Stomach smooth muscle (tissue), 2 donors: ENCODE measurements around the gene SOD3.

Experiments used
- H3K27ac ChIP-seq: one replicate; pipeline ENCODE4 v1.7.0; 2013; ENCODE audit warnings: mild to moderate bottlenecking, low read length, inconsistent platforms
- H3K27me3 ChIP-seq, 2 donors: one replicate each; pipeline ENCODE4 v1.7.0; 2013; ENCODE audit warnings: low read length in 2 of 2; ENCODE audit not compliant: insufficient read depth in 2 of 2, control insufficient read depth in 1 of 2
- H3K36me3 ChIP-seq, 2 donors: one replicate each; pipeline ENCODE4 v1.7.0; 2013; ENCODE audit warnings: low read length in 2 of 2; ENCODE audit not compliant: control insufficient read depth in 2 of 2, insufficient read depth in 2 of 2
- H3K4me1 ChIP-seq: one replicate; pipeline ENCODE4 v1.7.0; 2013; ENCODE audit warnings: low read length; ENCODE audit not compliant: control insufficient read depth, insufficient read depth
- H3K4me3 ChIP-seq, 2 donors: one replicate each; pipeline ENCODE4 v1.7.0; 2013; ENCODE audit warnings: low read length in 2 of 2
- H3K9ac ChIP-seq, 2 donors: one replicate each; pipeline ENCODE4 v1.7.0; 2013; ENCODE audit warnings: low read length in 2 of 2, mild to moderate bottlenecking in 1 of 2
- H3K9me3 ChIP-seq, 2 donors: one replicate each; pipeline ENCODE4 v1.7.0; 2013; ENCODE audit warnings: low read length in 2 of 2; ENCODE audit not compliant: control insufficient read depth in 2 of 2
- donor health status: healthy.
- donor health status: Pancreatic carcinoma.

SOD3 gene

GRCh38 chr4:24805566-24805965, 10.2 kb downstream of the SOD3 start:
- Histone ChIP-seq H3K36me3 (peaks cover 3 to 7% of the 10 kb centered on the region in 2 donors), H3K9ac (no peak overlapping the region), H3K4me3 (no peak overlapping the region), H3K4me1 (peaks cover 64% of the 10 kb centered on the region), H3K9me3 (no peaks in the 10 kb centered on the region), H3K27ac (peak overlapping the region; percentile 58), H3K27me3 (no peaks in the 10 kb centered on the region)

GRCh38 chr4:24806206-24806990, 11.0 kb downstream of the SOD3 start:
- Histone ChIP-seq H3K9me3 (no peaks in the 10 kb centered on the region), H3K36me3 (peaks cover 3 to 7% of the 10 kb centered on the region in 2 donors), H3K27me3 (no peaks in the 10 kb centered on the region), H3K4me1 (peaks cover 55% of the 10 kb centered on the region), H3K27ac (peak overlapping the region; percentile 53), H3K4me3 (no peak overlapping the region), H3K9ac (no peak overlapping the region)

GRCh38 chr4:24807611-24808010, 12.2 kb downstream of the SOD3 start:
- H3K4me1 ChIP-seq: peaks cover 44% of the 10 kb centered on the region
- no peaks in the 10 kb centered on the region for H3K27me3 ChIP-seq
- peaks cover 0 to 5% of the 10 kb centered on the region in 2 donors for H3K9me3 ChIP-seq
- peaks cover 3 to 10% of the 10 kb centered on the region in 2 donors for H3K36me3 ChIP-seq
- no peak overlapping the region for H3K4me3 ChIP-seq
- peak overlapping the region; percentile 53 for H3K27ac ChIP-seq
- H3K9ac ChIP-seq: no peak overlapping the region

- Histone ChIP-seq H3K9ac (no peak overlapping the region), H3K27ac (peak overlapping the region; percentile 53), H3K9me3 (peaks cover 0 to 5% of the 10 kb centered on the region in 2 donors), H3K4me1 (peaks cover 43% of the 10 kb centered on the region), H3K36me3 (peaks cover 3 to 10% of the 10 kb centered on the region in 2 donors), H3K27me3 (no peaks in the 10 kb centered on the region), H3K4me3 (no peak overlapping the region)
Observed at GRCh38 chr4:24808261-24808660, 12.9 kb downstream of the SOD3 start.

GRCh38 chr4:24808955-24809354, 13.6 kb downstream of the SOD3 start:
- no peak overlapping the region for H3K4me3 ChIP-seq
- peaks cover 43% of the 10 kb centered on the region for H3K4me1 ChIP-seq
- no peaks in the 10 kb centered on the region for H3K27me3 ChIP-seq
- H3K9ac ChIP-seq: no peak overlapping the region
- H3K27ac ChIP-seq: peak overlapping the region; percentile 53
- H3K9me3 ChIP-seq: peaks cover 0 to 5% of the 10 kb centered on the region in 2 donors
- H3K36me3 ChIP-seq: peaks cover 3 to 10% of the 10 kb centered on the region in 2 donors

GRCh38 chr4:24809376-24809775, 14.0 kb downstream of the SOD3 start:
- Histone ChIP-seq H3K4me1 (peaks cover 43% of the 10 kb centered on the region), H3K27me3 (no peaks in the 10 kb centered on the region), H3K27ac (peak overlapping the region; percentile 53), H3K9me3 (peaks cover 0 to 5% of the 10 kb centered on the region in 2 donors), H3K36me3 (peaks cover 3 to 10% of the 10 kb centered on the region in 2 donors), H3K9ac (no peak overlapping the region), H3K4me3 (no peak overlapping the region)

- Histone ChIP-seq H3K4me1 (peaks cover 37% of the 10 kb centered on the region), H3K36me3 (peaks cover 3 to 13% of the 10 kb centered on the region in 2 donors), H3K27me3 (no peaks in the 10 kb centered on the region), H3K4me3 (no peak overlapping the region), H3K9ac (no peak overlapping the region), H3K27ac (peak overlapping the region; percentile 53), H3K9me3 (peaks cover 0 to 5% of the 10 kb centered on the region in 2 donors)
Observed at GRCh38 chr4:24809815-24810405, 14.5 kb downstream of the SOD3 start.

GRCh38 chr4:24810871-24811631, 15.7 kb downstream of the SOD3 start:
- Histone ChIP-seq H3K4me1 (peaks cover 28% of the 10 kb centered on the region), H3K36me3 (peaks cover 3 to 13% of the 10 kb centered on the region in 2 donors), H3K27ac (no peak overlapping the region), H3K27me3 (no peaks in the 10 kb centered on the region), H3K9me3 (peaks cover 0 to 5% of the 10 kb centered on the region in 2 donors), H3K4me3 (no peak overlapping the region), H3K9ac (no peak overlapping the region)

- H3K27me3 ChIP-seq: no peaks in the 10 kb centered on the region
- no peak overlapping the region for H3K4me3 ChIP-seq
- H3K36me3 ChIP-seq: peaks cover 16 to 21% of the 10 kb centered on the region in 2 donors
- no peak overlapping the region for H3K9ac ChIP-seq
- H3K27ac ChIP-seq: no peak overlapping the region
- peaks cover 0 to 5% of the 10 kb centered on the region in 2 donors for H3K9me3 ChIP-seq
- H3K4me1 ChIP-seq: peaks cover 11% of the 10 kb centered on the region
Observed at GRCh38 chr4:24813732-24814131, 18.4 kb downstream of the SOD3 start.

GRCh38 chr4:24816797-24817196, 21.4 kb downstream of the SOD3 start:
- Histone ChIP-seq H3K4me3 (no peak overlapping the region), H3K27ac (no peak overlapping the region), H3K4me1 (no peaks in the 10 kb centered on the region), H3K9me3 (peaks cover 0 to 3% of the 10 kb centered on the region in 2 donors), H3K27me3 (no peaks in the 10 kb centered on the region), H3K9ac (no peak overlapping the region), H3K36me3 (peaks cover 28 to 33% of the 10 kb centered on the region in 2 donors)
